ACHN (cell line): ENCODE data around the gene SMARCE1.
A peak's percentile ranks its signal among the peaks of the same experiment; 100 is the strongest.
"Not testable (repeated sequence)": the region's sequence is repeated elsewhere in the genome, so short reads cannot be mapped to it uniquely, and the experiment has no call there.

Experiments
- DNase-seq: peaks from one replicate; pipeline ENCODE4 v3.0.0-alpha.2; 2015
- in situ Hi-C: cut with HindIII; loops from 2 replicates; pipeline ENCODE4 v1.10.0; 2017; ENCODE audit warnings: low sequenced_read_pairs, low pct_ligation_motif_present, low pct_unique_long_range_greater_than_20kb

The SMARCE1 gene

DNA sequence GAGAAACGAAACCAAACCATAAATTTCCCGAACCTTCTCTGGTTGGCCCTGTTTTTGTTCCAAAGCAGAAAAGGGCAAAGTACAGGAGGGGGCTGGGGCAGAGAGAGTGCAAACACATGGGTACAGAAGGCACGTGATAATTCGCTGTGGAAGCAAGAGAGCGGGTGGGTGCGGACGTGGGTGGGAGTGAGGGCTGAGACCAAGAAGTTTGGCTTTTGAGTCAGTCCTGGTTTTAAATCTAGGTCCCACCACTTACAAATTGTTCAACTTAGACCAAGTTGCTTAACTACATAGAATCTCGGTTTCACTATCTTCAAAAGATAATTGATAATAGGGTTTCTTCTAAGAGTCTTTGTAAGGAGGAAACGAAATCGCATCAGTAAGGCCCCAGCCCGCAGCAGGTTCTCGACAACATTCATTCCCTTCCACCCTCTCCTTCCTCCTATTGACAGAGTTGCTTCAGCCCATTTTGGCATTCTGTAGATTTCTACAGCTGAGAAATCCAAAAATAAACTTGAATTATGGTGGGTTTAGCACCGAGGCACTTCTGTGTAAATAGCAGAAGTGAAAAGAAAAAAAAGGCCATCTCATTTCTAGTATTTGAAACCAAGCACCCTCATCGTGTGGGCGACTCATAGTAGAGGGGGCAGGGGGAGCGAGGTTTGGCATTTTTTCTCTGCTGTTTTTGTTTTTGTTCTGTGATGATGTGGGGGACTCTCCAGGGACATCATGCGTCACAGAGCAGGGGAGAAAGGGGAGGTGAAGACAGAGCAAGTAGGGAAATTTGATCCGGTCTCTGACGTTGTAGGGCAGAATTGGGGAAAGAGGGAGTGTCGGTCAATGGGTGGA lies 48.8 kb downstream of the SMARCE1 start:
- in situ Hi-C loops, result no loop called here
- no peak for DNase-seq

- no peak for DNase-seq
- in situ Hi-C loops, result no loop called here
Observed at GRCh38 chr17:40598301-40598618, 49.4 kb downstream of the SMARCE1 start.

DNA sequence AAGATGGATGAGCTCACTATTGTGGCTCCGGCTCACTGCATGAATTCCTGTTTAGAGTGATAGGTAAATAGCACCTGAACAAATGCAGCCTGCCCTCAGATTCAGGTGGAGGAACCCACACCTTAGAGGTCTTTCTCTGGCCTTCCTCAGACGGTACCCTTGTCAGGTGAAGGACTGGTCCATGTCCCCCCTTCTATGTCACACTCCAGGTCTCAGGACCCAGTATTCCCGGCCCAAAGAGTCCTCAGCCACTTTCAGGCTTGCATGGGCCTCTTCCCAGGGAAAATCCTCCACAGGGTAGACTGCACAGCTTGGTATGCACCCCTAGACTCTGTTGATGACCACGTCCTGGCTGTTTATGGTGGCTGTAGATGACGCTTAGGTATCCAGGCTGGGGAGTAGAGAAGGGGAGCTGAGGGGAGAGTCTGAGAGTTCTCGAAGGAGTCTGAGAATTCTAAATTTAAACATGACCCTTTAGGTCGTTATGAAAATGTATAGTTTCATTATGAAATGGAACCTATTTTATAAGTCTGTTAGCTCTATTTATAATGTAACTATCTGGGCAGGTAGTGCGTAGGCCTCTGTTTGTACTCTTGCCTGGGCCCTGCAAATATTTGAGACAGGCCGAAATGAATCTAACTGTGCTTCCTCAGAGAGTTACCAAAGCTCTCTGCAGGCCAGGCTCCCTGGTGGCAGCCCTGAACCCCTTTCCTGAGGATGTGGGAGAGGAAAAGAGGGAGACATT lies 49.9 kb downstream of the SMARCE1 start:
- no peak for DNase-seq
- in situ Hi-C loops, result no loop called here

GRCh38 chr17:40597156-40597555 lies 50.5 kb downstream of the SMARCE1 start:
- in situ Hi-C loops, result no loop called here
- no peak for DNase-seq

- in situ Hi-C loops, result no loop called here
- DNase-seq, result peak; percentile 9
Observed at GRCh38 chr17:40596261-40596919, 51.2 kb downstream of the SMARCE1 start.

DNA sequence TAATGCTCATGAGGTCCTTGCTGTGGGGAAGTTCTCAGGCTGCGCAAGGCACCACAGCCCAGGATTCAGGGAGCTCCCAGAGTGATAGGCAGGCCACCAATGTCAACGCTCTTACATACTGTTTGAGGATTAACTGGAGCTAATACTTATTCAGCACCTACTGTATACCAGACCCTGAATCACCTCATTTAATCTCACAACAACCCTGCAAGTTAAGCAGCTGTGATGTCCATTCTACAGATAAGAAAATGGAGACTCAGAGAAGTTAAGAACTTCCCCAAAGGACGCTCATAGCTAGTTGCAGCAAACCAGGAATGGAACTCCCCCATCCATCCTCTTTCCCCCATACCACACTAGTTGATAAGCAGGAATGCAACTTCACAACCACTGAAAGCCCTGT lies 56.9 kb downstream of the SMARCE1 start:
- in situ Hi-C loops, result no loop called here
- DNase-seq, result no peak

GRCh38 chr17:40588552-40588951 lies 59.1 kb downstream of the SMARCE1 start:
- DNase-seq, result no peak
- in situ Hi-C loops, result no loop called here

DNA sequence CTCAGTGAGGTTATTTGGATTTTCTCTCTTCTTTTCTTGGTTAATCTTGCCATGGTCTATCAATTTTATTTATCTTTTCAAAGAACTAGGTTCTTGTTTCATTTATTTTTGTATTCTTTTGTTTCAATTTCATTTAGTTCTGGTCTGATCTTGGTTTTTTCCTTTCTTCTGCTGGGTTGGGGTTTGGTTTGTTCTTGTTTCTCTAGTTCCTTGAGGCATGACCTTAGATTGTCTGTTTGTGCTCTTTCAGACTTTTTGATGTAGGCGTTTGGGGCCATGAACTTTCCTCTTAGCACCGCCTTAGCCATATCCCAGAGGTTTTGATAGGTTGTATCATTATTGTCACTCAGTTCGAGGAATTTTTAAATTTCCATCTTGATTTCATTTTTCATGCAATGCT lies 61.4 kb downstream of the SMARCE1 start:
- DNase-seq, in situ Hi-C loops: not testable (repeated sequence)

- in situ Hi-C loops, DNase-seq: not testable (repeated sequence)
Observed at GRCh38 chr17:40584950-40585349, 62.7 kb downstream of the SMARCE1 start.

DNA sequence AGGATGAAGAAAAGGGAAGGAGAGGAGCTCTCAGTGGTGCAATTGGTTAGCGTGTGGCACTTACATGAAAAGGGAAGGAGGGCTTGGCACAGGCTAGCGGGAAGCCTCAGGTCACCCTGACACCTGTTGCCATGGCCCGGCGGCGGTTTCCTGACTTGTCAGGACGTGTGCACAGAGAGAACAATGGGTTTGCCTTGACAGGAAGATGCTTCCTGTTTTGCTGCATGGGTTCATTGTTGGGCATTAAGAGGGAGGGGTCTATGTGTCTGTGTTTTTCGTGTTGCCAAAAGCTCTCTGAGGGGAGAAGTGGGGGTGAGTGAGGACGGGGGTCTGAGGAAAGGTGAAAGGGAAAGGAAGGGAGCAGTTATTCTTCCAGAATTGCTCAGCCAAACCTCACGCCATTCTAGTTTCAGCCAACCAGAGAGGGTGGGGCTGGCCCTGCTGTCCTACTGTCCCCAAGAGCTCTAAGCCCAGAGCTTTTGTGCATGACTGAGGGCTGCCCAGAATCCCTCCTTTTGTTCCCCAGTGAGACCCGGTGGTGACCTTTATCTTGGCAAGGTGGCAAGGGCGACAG lies 65.2 kb downstream of the SMARCE1 start:
- DNase-seq, result no peak

DNA sequence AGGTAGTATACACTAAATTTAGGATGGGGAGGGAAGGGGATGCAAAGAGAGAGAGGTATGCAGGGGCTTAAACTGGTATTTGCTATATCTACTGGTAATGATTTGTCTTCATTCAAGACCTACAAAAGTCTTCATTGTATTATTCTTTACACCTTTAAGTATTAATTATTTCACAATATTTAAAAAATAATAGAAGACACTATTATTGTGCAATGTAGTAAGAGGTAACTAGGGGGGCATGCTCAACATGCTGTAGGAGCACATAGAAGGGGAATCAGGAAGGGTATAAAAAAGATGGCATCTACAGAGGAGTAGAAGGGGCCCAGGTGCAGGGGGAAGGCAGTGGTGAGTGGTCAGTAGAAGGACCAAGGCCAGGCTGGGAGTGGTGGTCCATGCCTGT lies 67.5 kb downstream of the SMARCE1 start:
- in situ Hi-C loops, result no loop called here
- DNase-seq, result no peak

More for the DNA sequence above, 65.2 kb downstream of the SMARCE1 start:
- in situ Hi-C loops, result no loop called here

GRCh38 chr17:40579471-40579870 lies 68.1 kb downstream of the SMARCE1 start:
- DNase-seq, result no peak
- in situ Hi-C loops, result no loop called here

GRCh38 chr17:40577611-40578065 lies 70.0 kb downstream of the SMARCE1 start:
- in situ Hi-C loops, result no loop called here
- DNase-seq, result no peak

- in situ Hi-C loops, result no loop called here
- DNase-seq, result no peak
Observed at GRCh38 chr17:40576113-40576740, 71.4 kb downstream of the SMARCE1 start.
